ENCODE data around the gene KLHL42.
"Not testable (repeated sequence)": the region's sequence is repeated elsewhere in the genome, so short reads cannot be mapped to it uniquely, and the experiment has no call there.

The KLHL42 gene

GRCh38 chr12:27845706-27846105, 65.7 kb downstream of the KLHL42 start:
- not testable (repeated sequence) for H3K4me3 Mint-ChIP-seq; H3K4me1 Mint-ChIP-seq (ENCODE audit: low read depth); H3K27ac Mint-ChIP-seq; H3K36me3 Mint-ChIP-seq (ENCODE audit: low read depth); H3K9me3 Mint-ChIP-seq
- H3K27me3 Mint-ChIP-seq = peaks cover 19% of the 10 kb centered on the region

- H3K27ac Mint-ChIP-seq; H3K9me3 Mint-ChIP-seq; H3K36me3 Mint-ChIP-seq (ENCODE audit: low read depth); H3K4me3 Mint-ChIP-seq; H3K4me1 Mint-ChIP-seq (ENCODE audit: low read depth): not testable (repeated sequence)
- peaks cover 19% of the 10 kb centered on the region for H3K27me3 Mint-ChIP-seq
These were observed 67.3 kb downstream of the KLHL42 start for GRCh38 chr12:27847293-27847692.

- peaks cover 4% of the 10 kb centered on the region for H3K9me3 Mint-ChIP-seq
These were observed 71.3 kb downstream of the KLHL42 start for GRCh38 chr12:27851311-27851710.

GRCh38 chr12:27852117-27852516, 72.1 kb downstream of the KLHL42 start:
- Mint-ChIP-seq H3K4me1 (ENCODE audit: low read depth) (no peaks in the 10 kb centered on the region), H3K27me3 (peaks cover 22% of the 10 kb centered on the region), H3K4me3 (no peak overlapping the region), H3K36me3 (ENCODE audit: low read depth) (no peaks in the 10 kb centered on the region), H3K27ac (no peak overlapping the region), H3K9me3 (peaks cover 4% of the 10 kb centered on the region)

More at GRCh38 chr12:27851311-27851710, 71.3 kb downstream of the KLHL42 start:
- Mint-ChIP-seq H3K4me1 (ENCODE audit: low read depth) (no peaks in the 10 kb centered on the region), H3K4me3 (no peak overlapping the region), H3K36me3 (ENCODE audit: low read depth) (no peaks in the 10 kb centered on the region), H3K27me3 (peaks cover 21% of the 10 kb centered on the region), H3K27ac (no peak overlapping the region)
